ENCODE results near the gene LCN6.
"Not testable (repeated sequence)": the region's sequence is repeated elsewhere in the genome, so short reads cannot be mapped to it uniquely, and the experiment has no call there.

LCN6 gene

DNA sequence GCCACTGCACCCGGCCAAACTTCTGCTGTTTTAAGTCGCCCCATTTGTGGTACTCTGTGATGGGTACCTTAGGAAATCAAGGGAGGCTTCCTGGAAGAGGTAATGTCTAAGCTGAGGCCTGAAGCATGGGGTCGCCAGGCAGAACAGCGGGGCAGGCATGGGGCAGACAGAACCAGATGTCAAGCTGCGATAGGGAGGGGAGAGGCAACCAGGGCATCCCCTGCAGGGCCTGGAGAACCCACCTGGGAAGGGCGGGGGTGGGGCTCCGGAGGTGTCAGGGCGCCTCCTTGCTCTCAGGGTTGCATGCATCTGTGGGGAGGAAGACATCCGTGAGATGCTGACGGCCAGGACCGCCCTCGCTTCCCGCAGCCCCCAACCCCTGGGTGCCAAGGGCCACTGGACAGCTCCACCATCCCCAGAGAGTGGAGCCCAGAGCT lies 13.2 kb upstream of the LCN6 start:
- TF ChIP-seq CTCF (conservative IDR thresholded peaks at IDR 0.05; ENCODE audit: low read length), result no peak
- DNase-seq (ENCODE audit: low read depth), result no peak
- no peak overlapping the region for H3K4me3 ChIP-seq (ENCODE audit: low read length)

DNA sequence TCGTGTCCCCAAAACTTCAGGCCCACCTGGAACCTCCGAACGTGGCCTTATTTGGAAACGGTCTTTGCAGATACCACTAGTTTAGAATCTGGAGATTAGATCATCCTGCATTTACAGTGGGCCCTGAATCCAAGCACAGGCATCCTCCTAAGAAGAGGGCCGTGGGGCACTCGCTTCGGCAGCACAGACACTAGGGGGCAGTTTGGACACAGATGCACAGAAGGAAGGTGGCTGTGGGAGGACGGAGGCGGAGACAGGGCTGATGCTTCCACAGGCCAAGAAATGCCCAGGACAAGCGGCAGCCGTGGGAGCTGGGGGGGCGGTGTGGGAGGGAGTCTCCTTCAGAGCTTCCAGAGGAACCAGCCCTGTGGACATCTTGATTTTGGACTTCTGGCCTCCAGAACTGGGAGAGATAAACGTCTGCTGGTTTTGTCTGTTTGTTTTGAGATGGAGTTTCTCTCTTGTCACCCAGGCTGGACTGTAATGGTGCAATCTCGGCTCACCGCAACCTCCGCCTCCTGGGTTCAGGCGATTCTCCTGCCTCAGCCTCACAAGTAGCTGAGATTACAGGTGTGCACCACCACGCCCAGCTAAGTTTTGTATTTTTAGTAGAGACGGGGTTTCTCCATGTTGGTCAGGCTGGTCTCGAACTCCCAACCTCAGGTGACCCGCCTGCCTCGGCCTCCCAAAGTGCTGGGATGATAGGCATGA lies 12.7 kb upstream of the LCN6 start:
- peak; percentile 63 for DNase-seq (ENCODE audit: low read depth)
- not testable (repeated sequence) for H3K4me3 ChIP-seq (ENCODE audit: low read length)
- peak; percentile 67 for TF ChIP-seq CTCF (conservative IDR thresholded peaks at IDR 0.05; ENCODE audit: low read length)

GRCh38 chr9:136760424-136760823 lies 12.1 kb upstream of the LCN6 start:
- H3K4me3 ChIP-seq (ENCODE audit: low read length), result no peak overlapping the region
- no peak for TF ChIP-seq CTCF (conservative IDR thresholded peaks at IDR 0.05; ENCODE audit: low read length)
- DNase-seq (ENCODE audit: low read depth), result no peak

- TF ChIP-seq CTCF (conservative IDR thresholded peaks at IDR 0.05; ENCODE audit: low read length), result no peak
- H3K4me3 ChIP-seq (ENCODE audit: low read length), result no peak overlapping the region
- no peak for DNase-seq (ENCODE audit: low read depth)
Measured at GRCh38 chr9:136759436-136760325, 11.4 kb upstream of the LCN6 start.

GRCh38 chr9:136759001-136759400 lies 10.7 kb upstream of the LCN6 start:
- H3K4me3 ChIP-seq (ENCODE audit: low read length), result no peak overlapping the region
- TF ChIP-seq CTCF (conservative IDR thresholded peaks at IDR 0.05; ENCODE audit: low read length), result no peak

GRCh38 chr9:136757751-136758140 lies 9.4 kb upstream of the LCN6 start:
- no peak for TF ChIP-seq CTCF (conservative IDR thresholded peaks at IDR 0.05; ENCODE audit: low read length)
- DNase-seq (ENCODE audit: low read depth), result no peak
- no peak overlapping the region for H3K4me3 ChIP-seq (ENCODE audit: low read length)

More at GRCh38 chr9:136759001-136759400, 10.7 kb upstream of the LCN6 start:
- no peak for DNase-seq (ENCODE audit: low read depth)

Data from AG10803 (cell line).